ENCODE data around the gene CDH22. TPM values are rescaled to one million over a fixed set of nuclear protein-coding genes. Genes with fewer than 3 reads are reported as not detected.

Gene CDH22
- total RNA-seq, 2 experiments from 2014 or later: not detected

GRCh38 chr20:46302106-46302505 lies 6.2 kb downstream of the CDH22 start:
- Mint-ChIP-seq H3K4me1 (ENCODE audit: low read depth) (peaks cover 2% of the 10 kb centered on the region), H3K27ac (no peak overlapping the region), H3K36me3 (no peaks in the 10 kb centered on the region), H3K9me3 (no peaks in the 10 kb centered on the region), H3K27me3 (peaks cover 26% of the 10 kb centered on the region), H3K4me3 (no peak overlapping the region)
- CTCF ChIA-PET: no interaction called here
- POLR2A ChIA-PET: no interaction called here
- intact Hi-C loops (cut with micrococcal nuclease): no loop called here
- no peak for DNase-seq

DNA sequence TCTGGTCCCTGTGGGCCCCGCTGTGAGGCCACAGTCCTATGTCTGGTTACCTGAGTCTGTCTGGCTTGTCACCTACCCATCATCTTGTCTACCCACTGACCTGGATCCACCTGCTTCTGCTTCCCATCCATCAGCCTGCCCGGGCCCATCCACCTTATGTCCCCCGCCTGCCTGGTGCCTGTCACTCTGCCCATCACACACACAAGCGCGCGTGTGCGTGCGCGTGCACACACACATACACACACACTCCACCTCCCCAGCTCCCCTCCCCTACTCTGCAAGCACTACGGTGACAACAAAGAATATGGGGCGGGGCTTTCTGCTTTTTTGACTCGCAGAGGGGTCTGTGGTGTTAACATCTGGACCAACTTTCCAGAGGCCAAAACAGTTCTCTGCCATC lies 8.0 kb downstream of the CDH22 start:
- H3K4me3 Mint-ChIP-seq: no peak overlapping the region

GRCh38 chr20:46299078-46299477 lies 9.2 kb downstream of the CDH22 start:
- no peak overlapping the region for H3K4me3 Mint-ChIP-seq
- H3K27me3 Mint-ChIP-seq: peaks cover 36% of the 10 kb centered on the region
- intact Hi-C loops (cut with micrococcal nuclease): no loop called here
- no peaks in the 10 kb centered on the region for H3K36me3 Mint-ChIP-seq
- no peaks in the 10 kb centered on the region for H3K4me1 Mint-ChIP-seq (ENCODE audit: low read depth)
- H3K27ac Mint-ChIP-seq: no peak overlapping the region
- ChIA-PET CTCF (no interaction called here), POLR2A (no interaction called here)
- H3K9me3 Mint-ChIP-seq: no peaks in the 10 kb centered on the region
- no peak for DNase-seq

More for the DNA sequence above, 8.0 kb downstream of the CDH22 start:
- ChIA-PET CTCF (no interaction called here), POLR2A (no interaction called here)
- no peaks in the 10 kb centered on the region for H3K9me3 Mint-ChIP-seq
- H3K27ac Mint-ChIP-seq: no peak overlapping the region
- intact Hi-C loops (cut with micrococcal nuclease): no loop called here
- no peaks in the 10 kb centered on the region for H3K4me1 Mint-ChIP-seq (ENCODE audit: low read depth)
- no peaks in the 10 kb centered on the region for H3K36me3 Mint-ChIP-seq
- peaks cover 31% of the 10 kb centered on the region for H3K27me3 Mint-ChIP-seq
- no peak for DNase-seq

DNA sequence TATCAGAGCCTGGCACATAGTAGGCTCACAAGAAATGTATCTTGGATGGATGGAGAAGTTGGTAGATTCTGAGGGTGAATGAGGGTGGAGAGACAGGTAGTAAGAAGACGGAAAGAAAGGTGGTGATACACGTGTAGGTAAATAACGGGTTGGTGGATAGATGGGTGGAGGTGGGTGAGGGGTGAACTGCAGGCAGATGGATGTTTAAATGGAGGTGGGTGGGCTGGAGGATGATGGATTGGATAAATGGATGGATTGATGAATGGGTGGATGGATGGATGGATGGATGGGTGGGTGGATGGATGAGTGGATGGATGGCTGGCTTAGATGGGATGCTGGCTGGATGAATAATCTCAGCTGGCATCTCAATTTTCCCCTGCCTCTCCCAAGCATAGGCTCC lies 9.9 kb downstream of the CDH22 start:
- ChIA-PET CTCF (no interaction called here), POLR2A (interaction anchor here (0.5 kb wide), 1 partner anchor 75 kb away, joined by 5 read pairs; no protein-coding TSS in a partner anchor)
- Mint-ChIP-seq H3K9me3 (no peaks in the 10 kb centered on the region), H3K27ac (no peak overlapping the region), H3K27me3 (peaks cover 34% of the 10 kb centered on the region), H3K36me3 (no peaks in the 10 kb centered on the region), H3K4me1 (ENCODE audit: low read depth) (no peaks in the 10 kb centered on the region), H3K4me3 (no peak overlapping the region)
- no peak for DNase-seq
- intact Hi-C loops (cut with micrococcal nuclease): no loop called here

- Mint-ChIP-seq H3K36me3 (no peaks in the 10 kb centered on the region), H3K4me3 (no peak overlapping the region), H3K27ac (no peak overlapping the region), H3K27me3 (peaks cover 39% of the 10 kb centered on the region), H3K9me3 (no peaks in the 10 kb centered on the region), H3K4me1 (ENCODE audit: low read depth) (no peaks in the 10 kb centered on the region)
- CTCF ChIA-PET: no interaction called here
- POLR2A ChIA-PET: no interaction called here
- DNase-seq: no peak
- intact Hi-C loops (cut with micrococcal nuclease): no loop called here
These were observed 11.6 kb downstream of the CDH22 start for GRCh38 chr20:46296526-46297250.

- ChIA-PET CTCF (no interaction called here), POLR2A (no interaction called here)
- Mint-ChIP-seq H3K27me3 (peaks cover 41% of the 10 kb centered on the region), H3K9me3 (no peaks in the 10 kb centered on the region), H3K4me1 (ENCODE audit: low read depth) (no peaks in the 10 kb centered on the region), H3K4me3 (no peak overlapping the region), H3K36me3 (no peaks in the 10 kb centered on the region), H3K27ac (no peak overlapping the region)
- no peak for DNase-seq
- intact Hi-C loops (cut with micrococcal nuclease): no loop called here
These were observed 15.2 kb downstream of the CDH22 start for GRCh38 chr20:46293084-46293483.

DNA sequence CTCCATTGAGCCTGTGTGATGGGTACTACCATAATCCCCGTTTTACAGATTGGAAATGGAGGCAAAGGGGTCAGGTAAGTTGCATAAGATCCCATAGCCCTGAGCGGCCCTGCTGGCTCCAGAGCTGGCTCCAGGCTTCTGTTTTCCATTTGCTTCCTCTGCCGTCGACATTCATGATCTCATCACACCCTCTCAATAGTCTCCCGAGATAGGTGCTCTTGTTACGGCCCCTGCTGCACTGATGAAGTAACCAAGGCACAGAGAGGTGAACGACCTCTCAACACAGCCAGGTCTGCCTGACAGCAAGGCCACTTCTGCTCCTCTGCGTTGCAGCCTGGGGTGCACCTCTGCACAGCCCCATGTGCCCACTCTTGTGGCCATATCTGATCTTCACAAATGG lies 16.9 kb downstream of the CDH22 start:
- peaks cover 31% of the 10 kb centered on the region for H3K27me3 Mint-ChIP-seq
- no peaks in the 10 kb centered on the region for H3K9me3 Mint-ChIP-seq
- CTCF ChIA-PET: no interaction called here
- no peak overlapping the region for H3K27ac Mint-ChIP-seq
- H3K4me3 Mint-ChIP-seq: no peak overlapping the region
- DNase-seq: no peak
- POLR2A ChIA-PET: no interaction called here
- intact Hi-C loops (cut with micrococcal nuclease): no loop called here
- H3K36me3 Mint-ChIP-seq: no peaks in the 10 kb centered on the region
- H3K4me1 Mint-ChIP-seq (ENCODE audit: low read depth): no peaks in the 10 kb centered on the region

- ChIA-PET CTCF (interaction anchor here (1.0 kb wide), 1 partner anchor 17 kb away, joined by 4 read pairs; no protein-coding TSS in a partner anchor), POLR2A (no interaction called here)
- Mint-ChIP-seq H3K27ac (no peak overlapping the region), H3K4me3 (no peak overlapping the region), H3K36me3 (no peaks in the 10 kb centered on the region), H3K27me3 (peaks cover 25% of the 10 kb centered on the region), H3K4me1 (ENCODE audit: low read depth) (no peaks in the 10 kb centered on the region), H3K9me3 (no peaks in the 10 kb centered on the region)
- intact Hi-C loops (cut with micrococcal nuclease): no loop called here
- no peak for DNase-seq
These were observed 18.9 kb downstream of the CDH22 start for GRCh38 chr20:46289432-46289831.

DNA sequence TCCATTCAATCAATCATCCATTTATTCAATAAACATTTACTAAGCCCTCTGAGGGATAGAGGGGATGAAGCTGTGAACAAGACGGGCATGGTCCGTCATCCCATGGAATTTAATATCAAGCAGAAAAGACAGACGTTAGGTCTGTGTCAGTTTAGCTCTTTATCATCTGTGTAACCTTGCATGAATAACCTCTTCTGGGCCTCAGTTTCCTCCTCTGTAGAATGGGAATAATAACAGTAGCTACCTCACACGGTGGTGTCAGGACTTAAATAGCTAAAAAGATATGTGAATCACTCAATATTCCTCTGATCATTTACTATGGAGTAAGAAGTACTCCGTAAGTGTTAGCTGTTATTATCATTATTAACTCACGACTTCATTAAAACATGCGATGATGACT lies 21.3 kb downstream of the CDH22 start:
- Mint-ChIP-seq H3K4me1 (ENCODE audit: low read depth) (no peaks in the 10 kb centered on the region), H3K27me3 (peaks cover 28% of the 10 kb centered on the region), H3K27ac (no peak overlapping the region), H3K9me3 (no peaks in the 10 kb centered on the region), H3K36me3 (no peaks in the 10 kb centered on the region), H3K4me3 (no peak overlapping the region)
- intact Hi-C loops (cut with micrococcal nuclease): no loop called here
- no peak for DNase-seq
- POLR2A ChIA-PET: no interaction called here
- CTCF ChIA-PET: interaction anchor here (1.3 kb wide), 1 partner anchor 19 kb away, joined by 4 read pairs; no protein-coding TSS in a partner anchor

DNA sequence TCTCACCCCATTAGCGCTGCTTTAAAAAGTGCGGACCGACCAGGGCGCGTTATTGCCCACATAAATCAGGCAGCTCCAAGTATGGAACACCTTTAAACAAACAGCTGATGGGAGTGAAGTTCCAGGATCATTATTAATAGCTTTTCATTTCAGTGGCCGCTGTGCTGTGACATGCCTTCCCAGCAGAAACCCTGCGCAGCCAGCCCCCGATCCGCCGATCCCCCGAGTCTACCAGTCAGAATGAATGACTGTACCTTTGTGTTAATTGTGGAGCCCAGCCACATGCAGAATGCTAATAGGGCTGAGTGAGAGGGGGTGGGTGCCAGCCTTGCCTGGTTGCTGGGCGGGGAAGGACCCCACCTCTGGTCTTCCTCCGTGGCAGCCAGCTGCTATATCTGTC lies 21.9 kb downstream of the CDH22 start:
- DNase-seq: no peak
- no peak overlapping the region for H3K4me3 Mint-ChIP-seq
- no peak overlapping the region for H3K27ac Mint-ChIP-seq
- H3K9me3 Mint-ChIP-seq: no peaks in the 10 kb centered on the region
- intact Hi-C loops (cut with micrococcal nuclease): no loop called here
- H3K4me1 Mint-ChIP-seq (ENCODE audit: low read depth): no peaks in the 10 kb centered on the region
- H3K27me3 Mint-ChIP-seq: peaks cover 28% of the 10 kb centered on the region
- POLR2A ChIA-PET: no interaction called here
- CTCF ChIA-PET: no interaction called here
- no peaks in the 10 kb centered on the region for H3K36me3 Mint-ChIP-seq

DNA sequence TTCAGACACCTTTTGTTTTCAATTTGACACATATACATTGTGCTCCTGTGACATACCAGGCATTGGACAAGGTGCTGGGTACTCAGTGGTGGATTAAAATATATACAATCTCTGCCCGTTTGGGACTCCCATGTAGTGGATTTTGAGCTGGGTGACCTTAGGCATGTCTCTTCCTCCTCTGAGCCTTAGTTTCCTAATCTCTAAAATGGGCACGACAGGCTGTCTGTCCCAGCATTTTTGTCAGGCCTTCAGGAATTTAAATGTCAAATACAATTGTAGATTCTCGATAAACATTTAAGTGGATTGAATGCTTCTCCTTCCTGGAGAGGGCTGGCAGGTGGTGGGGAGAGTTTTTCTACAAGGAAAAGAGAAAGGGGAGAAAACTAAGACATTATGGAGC lies 22.6 kb downstream of the CDH22 start:
- CTCF ChIA-PET: no interaction called here

GRCh38 chr20:46285072-46285471 lies 23.2 kb downstream of the CDH22 start:
- Mint-ChIP-seq H3K27me3 (peaks cover 33% of the 10 kb centered on the region), H3K36me3 (no peaks in the 10 kb centered on the region), H3K4me1 (ENCODE audit: low read depth) (no peaks in the 10 kb centered on the region), H3K27ac (no peak overlapping the region), H3K9me3 (no peaks in the 10 kb centered on the region), H3K4me3 (no peak overlapping the region)
- intact Hi-C loops (cut with micrococcal nuclease): no loop called here
- POLR2A ChIA-PET: no interaction called here
- CTCF ChIA-PET: no interaction called here
- DNase-seq: no peak

More for the DNA sequence above, 22.6 kb downstream of the CDH22 start:
- H3K27ac Mint-ChIP-seq: no peak overlapping the region
- no peaks in the 10 kb centered on the region for H3K9me3 Mint-ChIP-seq
- POLR2A ChIA-PET: no interaction called here
- H3K4me1 Mint-ChIP-seq (ENCODE audit: low read depth): no peaks in the 10 kb centered on the region
- DNase-seq: no peak
- intact Hi-C loops (cut with micrococcal nuclease): no loop called here
- H3K27me3 Mint-ChIP-seq: peaks cover 33% of the 10 kb centered on the region
- H3K36me3 Mint-ChIP-seq: no peaks in the 10 kb centered on the region
- no peak overlapping the region for H3K4me3 Mint-ChIP-seq

- Mint-ChIP-seq H3K4me1 (ENCODE audit: low read depth) (no peaks in the 10 kb centered on the region), H3K4me3 (no peak overlapping the region), H3K27ac (no peak overlapping the region), H3K27me3 (peaks cover 37% of the 10 kb centered on the region), H3K36me3 (no peaks in the 10 kb centered on the region), H3K9me3 (no peaks in the 10 kb centered on the region)
- intact Hi-C loops (cut with micrococcal nuclease): no loop called here
- no peak for DNase-seq
- CTCF ChIA-PET: interaction anchor here (2.3 kb wide), 1 partner anchor 22 kb away, joined by 11 read pairs; no protein-coding TSS in a partner anchor
- POLR2A ChIA-PET: no interaction called here
These were observed 24.3 kb downstream of the CDH22 start for GRCh38 chr20:46284040-46284427.

All from activated CD4-positive, alpha-beta memory T cell treated with anti-CD3 and anti-CD28 coated beads for 36 hours (primary cell).